ENCODE results near the gene DENND6B.
"Not testable (repeated sequence)": the region's sequence is repeated elsewhere in the genome, so short reads cannot be mapped to it uniquely, and the experiment has no call there.

Gene DENND6B

GRCh38 chr22:50339945-50340879 is 13.4 kb upstream of the DENND6B start:
- no peak for DNase-seq (ENCODE audit: low read depth)

- no peak for DNase-seq (ENCODE audit: low read depth)
These were observed 12.1 kb upstream of the DENND6B start for GRCh38 chr22:50338860-50339462.

GRCh38 chr22:50338042-50338573 is 11.3 kb upstream of the DENND6B start:
- DNase-seq (ENCODE audit: low read depth) = no peak

- DNase-seq (ENCODE audit: low read depth) = no peak
These were observed 10.6 kb upstream of the DENND6B start for GRCh38 chr22:50337262-50338041.

- not testable (repeated sequence) for DNase-seq (ENCODE audit: low read depth)
These were observed 7.6 kb upstream of the DENND6B start for GRCh38 chr22:50334433-50334832.

- DNase-seq (ENCODE audit: low read depth) = no peak
These were observed 2.4 kb upstream of the DENND6B start for GRCh38 chr22:50329236-50329635.

GRCh38 chr22:50327711-50328019 is 853 bp upstream of the DENND6B start:
- DNase-seq (ENCODE audit: low read depth) = no peak

- no peak for DNase-seq (ENCODE audit: low read depth)
These were observed 422 bp downstream of the DENND6B start for GRCh38 chr22:50326225-50326955.

GRCh38 chr22:50325444-50326224 is 1.2 kb downstream of the DENND6B start:
- DNase-seq (ENCODE audit: low read depth) = no peak

- DNase-seq (ENCODE audit: low read depth) = no peak
These were observed 2.9 kb downstream of the DENND6B start for GRCh38 chr22:50323900-50324299.

GRCh38 chr22:50322382-50323104 is 4.3 kb downstream of the DENND6B start:
- not testable (repeated sequence) for DNase-seq (ENCODE audit: low read depth)

GRCh38 chr22:50320671-50321325 is 6.0 kb downstream of the DENND6B start:
- no peak for DNase-seq (ENCODE audit: low read depth)

- DNase-seq (ENCODE audit: low read depth) = no peak
These were observed 6.7 kb downstream of the DENND6B start for GRCh38 chr22:50320116-50320515.

- no peak for DNase-seq (ENCODE audit: low read depth)
These were observed 7.3 kb downstream of the DENND6B start for GRCh38 chr22:50319503-50319951.

- no peak for DNase-seq (ENCODE audit: low read depth)
These were observed 8.0 kb downstream of the DENND6B start for GRCh38 chr22:50318698-50319411.

GRCh38 chr22:50318356-50318697 is 8.5 kb downstream of the DENND6B start:
- no peak for DNase-seq (ENCODE audit: low read depth)

GRCh38 chr22:50317674-50318073 is 9.1 kb downstream of the DENND6B start:
- no peak for DNase-seq (ENCODE audit: low read depth)

GRCh38 chr22:50317178-50317577 is 9.6 kb downstream of the DENND6B start:
- no peak for DNase-seq (ENCODE audit: low read depth)

Measured in GM04504 (cell line).